GM20000 (cell line): ENCODE measurements around the gene FBXO11.
"Not testable (repeated sequence)": the region's sequence is repeated elsewhere in the genome, so short reads cannot be mapped to it uniquely, and the experiment has no call there.

Experiments used
- DNase-seq: peaks from one replicate; pipeline ENCODE4 v3.0.0; 2012; ENCODE audit warnings: low spot score
- TF ChIP-seq, protein P1 (sequence below): IDR thresholded peaks from 2 replicates; pipeline ENCODE4 v1.5.1; 2012; ENCODE audit warnings: mild to moderate bottlenecking, control low read depth; ENCODE audit errors: extremely low read depth, missing control alignments

Gene FBXO11

DNA sequence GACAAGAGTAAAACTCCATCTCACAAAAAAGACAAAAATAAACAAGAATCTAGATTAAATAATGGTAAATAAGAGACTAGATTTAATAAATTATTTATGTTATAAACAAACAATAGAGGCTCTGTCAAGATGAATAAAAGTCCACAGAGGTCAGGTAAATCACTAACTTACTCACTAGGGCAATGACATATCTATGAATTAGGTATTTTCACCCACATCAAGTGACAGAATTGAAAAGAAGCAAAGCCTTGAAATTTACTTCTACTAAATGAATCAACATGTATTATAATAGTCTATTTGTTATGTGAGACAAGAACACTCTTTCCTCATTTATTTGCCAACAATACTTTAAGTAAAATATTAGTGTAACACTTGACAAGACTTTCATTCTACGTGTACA, 41.7 kb downstream of the FBXO11 start:
- TF ChIP-seq, protein P1, sequence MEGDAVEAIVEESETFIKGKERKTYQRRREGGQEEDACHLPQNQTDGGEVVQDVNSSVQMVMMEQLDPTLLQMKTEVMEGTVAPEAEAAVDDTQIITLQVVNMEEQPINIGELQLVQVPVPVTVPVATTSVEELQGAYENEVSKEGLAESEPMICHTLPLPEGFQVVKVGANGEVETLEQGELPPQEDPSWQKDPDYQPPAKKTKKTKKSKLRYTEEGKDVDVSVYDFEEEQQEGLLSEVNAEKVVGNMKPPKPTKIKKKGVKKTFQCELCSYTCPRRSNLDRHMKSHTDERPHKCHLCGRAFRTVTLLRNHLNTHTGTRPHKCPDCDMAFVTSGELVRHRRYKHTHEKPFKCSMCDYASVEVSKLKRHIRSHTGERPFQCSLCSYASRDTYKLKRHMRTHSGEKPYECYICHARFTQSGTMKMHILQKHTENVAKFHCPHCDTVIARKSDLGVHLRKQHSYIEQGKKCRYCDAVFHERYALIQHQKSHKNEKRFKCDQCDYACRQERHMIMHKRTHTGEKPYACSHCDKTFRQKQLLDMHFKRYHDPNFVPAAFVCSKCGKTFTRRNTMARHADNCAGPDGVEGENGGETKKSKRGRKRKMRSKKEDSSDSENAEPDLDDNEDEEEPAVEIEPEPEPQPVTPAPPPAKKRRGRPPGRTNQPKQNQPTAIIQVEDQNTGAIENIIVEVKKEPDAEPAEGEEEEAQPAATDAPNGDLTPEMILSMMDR: no peak
- DNase-seq: no peak

DNA sequence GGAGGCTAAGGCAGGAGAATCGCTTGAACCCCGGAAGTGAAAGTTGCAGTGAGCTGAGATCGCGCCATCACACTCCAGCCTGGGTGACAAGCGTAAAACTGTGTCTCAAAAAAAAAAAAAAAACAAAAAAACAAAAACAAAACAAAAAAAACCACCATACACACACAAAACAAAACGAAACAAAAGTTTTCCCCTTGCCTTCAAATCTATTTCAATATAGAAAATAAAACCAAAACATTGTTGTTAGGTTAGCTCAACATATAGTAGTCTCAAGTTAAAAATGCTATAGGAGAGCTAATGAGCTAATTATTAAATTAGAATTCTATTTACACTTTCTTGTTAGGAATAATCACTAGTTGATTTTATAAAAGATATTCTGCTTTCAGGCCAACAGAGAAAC, 43.3 kb downstream of the FBXO11 start:
- TF ChIP-seq, protein P1: no peak

DNA sequence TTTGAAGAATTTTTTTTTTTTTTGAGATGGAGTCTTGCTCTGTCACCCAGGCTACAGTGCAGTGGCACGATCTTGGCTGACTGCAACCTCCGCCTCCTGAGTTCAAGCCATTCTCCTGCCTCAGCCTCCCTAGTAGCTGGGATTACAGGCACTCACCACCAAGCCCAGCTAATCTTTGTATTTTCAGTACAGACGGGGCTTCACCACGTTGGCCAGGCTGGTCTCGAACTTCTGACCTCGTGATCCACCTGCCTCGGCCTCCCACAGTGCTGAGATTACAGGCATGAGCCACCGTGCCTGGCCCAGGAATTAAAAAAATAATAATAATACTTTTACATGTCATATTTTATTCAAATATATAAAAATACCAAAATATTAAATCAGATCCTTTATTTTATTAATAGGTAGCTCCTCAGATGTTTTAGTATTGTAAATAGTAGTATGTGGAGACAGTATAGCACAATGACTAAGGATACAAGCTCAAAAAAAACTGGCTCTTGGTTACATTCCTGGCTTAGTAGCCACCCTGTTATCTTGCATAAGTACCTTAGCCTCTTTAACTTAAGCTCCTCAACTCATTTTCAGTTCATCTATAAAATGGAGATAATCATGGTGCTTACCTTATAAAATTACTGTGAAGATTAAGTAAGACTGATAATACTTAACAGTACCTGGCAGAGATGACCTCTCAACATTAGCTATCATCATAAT, 53.1 kb downstream of the FBXO11 start:
- DNase-seq: not testable (repeated sequence)

More for the DNA sequence above, 43.3 kb downstream of the FBXO11 start:
- no peak for DNase-seq

DNA sequence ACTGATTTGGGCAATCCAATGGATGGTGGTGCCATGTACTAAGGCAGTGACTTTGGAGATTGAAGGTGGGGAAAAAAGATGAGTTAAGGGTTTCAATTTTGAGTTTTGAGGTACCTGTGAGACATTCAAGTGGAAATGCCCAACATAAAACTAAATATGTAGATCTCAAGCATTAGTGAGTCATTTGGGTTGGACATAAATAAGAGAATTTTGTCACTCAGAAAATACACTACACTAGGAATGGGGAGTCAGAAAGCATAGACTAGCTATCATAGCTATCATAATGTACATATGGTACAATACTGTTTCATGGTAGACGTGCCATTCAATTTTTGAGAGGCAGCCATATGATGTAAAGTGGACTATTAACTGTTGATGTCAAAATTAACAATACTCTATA, 56.1 kb downstream of the FBXO11 start:
- TF ChIP-seq, protein P1: no peak
- no peak for DNase-seq

DNA sequence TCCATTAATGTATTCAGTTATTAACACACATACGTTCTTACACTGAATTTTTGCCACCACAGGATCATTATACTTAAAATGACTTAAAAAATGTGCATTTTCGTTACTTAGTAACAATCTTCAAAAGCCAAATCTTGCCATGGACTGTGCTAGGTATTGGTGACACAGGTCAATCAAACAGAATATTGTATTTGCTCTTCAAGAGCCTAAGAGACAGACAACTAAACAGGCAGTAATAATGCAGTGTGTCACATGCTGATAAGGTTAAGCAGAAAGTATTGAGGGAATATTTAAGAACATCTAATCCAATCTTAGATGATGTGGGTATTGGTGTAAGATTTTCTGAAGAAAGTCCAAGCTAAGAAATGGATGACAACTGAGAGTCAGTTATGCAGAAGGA, 56.9 kb downstream of the FBXO11 start:
- TF ChIP-seq, protein P1: no peak
- no peak for DNase-seq

DNA sequence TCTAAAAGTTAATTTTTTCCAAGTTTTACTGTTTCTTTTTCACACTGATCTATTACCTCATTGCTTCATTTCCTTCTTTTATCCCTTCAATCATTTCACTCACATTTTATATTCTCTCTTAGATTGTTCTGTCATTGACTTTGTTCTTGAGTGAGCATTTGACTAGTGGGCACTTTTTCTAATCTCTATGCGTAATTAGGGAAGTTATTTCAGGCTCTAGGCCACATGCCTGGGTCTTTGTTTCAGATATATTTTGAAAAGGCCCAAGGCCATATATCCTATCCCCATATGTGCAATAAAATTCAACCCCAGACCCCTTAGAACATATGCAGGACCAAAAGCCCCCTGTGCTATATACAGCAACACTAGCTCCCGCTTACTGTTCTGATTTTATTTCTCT, 62.1 kb downstream of the FBXO11 start:
- TF ChIP-seq, protein P1: no peak

DNA sequence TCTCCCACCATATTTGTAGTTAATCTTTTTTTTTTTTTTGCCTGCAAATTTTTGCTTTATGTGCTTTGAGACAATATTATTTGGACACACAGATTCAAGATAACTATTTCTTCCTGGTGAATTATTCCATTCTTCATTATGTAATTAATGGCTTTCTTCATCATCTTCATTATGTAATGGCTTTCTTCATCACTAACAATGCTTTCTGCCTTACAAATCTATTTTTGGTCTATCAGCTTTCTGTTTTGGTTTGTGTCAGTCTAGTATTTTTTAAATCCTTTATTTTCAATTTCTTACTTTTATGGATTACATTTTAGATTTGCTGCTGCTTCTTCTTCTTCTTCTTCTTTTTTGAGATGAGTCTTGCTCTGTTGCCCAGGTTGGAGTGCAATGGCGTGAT, 62.9 kb downstream of the FBXO11 start:
- TF ChIP-seq, protein P1: no peak
- no peak for DNase-seq

More for the DNA sequence above, 62.1 kb downstream of the FBXO11 start:
- no peak for DNase-seq

DNA sequence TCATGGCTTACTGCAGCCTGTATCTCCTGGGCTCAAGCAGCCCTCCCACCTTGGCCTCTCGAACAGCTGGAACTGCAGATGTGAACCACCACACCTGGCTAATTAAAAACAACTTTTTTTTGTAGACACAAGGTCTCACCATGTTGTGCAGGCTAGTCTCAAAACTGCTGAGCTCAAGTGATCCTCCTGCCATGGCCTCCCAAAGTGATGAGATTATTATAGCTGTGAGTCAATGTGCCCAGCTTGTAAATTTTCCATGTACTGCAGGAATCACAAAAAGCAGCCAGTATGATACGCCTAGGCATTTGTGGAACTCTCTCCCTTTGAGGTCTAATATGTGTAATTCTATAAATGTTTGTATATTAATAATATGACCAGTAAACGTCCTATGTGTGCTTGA, 63.5 kb downstream of the FBXO11 start:
- TF ChIP-seq, protein P1: no peak
- no peak for DNase-seq
